Tibial nerve (tissue), 4 donors: ENCODE data around the gene C2orf81. TPM values are rescaled to one million over a fixed set of nuclear protein-coding genes. Genes with fewer than 3 reads are reported as not detected.
A peak's percentile ranks its signal among the peaks of the same experiment; 100 is the strongest.

Source experiments
- DNase-seq, 2 donors: peaks; one replicate each; pipeline ENCODE4 v3.0.0-alpha.2; 2019; ENCODE audit warnings: low spot score in 2 of 2
- H3K27ac ChIP-seq, 4 donors: fragments of 200-600 bp; sonication (generic) in 3 of 4; one replicate each; pipeline ENCODE4 v1.5.1; 2017 to 2019; ENCODE audit warnings: mild to moderate bottlenecking in 1 of 4
- H3K27me3 ChIP-seq, 2 donors: fragments of 200-600 bp; sonication (generic) in 1 of 2; one replicate each; pipeline versions ENCODE4 v1.5.1 to v1.6.0; 2017 to 2019
- H3K36me3 ChIP-seq, 3 donors: fragments of 200-600 bp; sonication (generic); one replicate each; pipeline ENCODE4 v1.5.1; 2018 to 2019
- H3K4me1 ChIP-seq, 4 donors: fragments of 200-600 bp; sonication (generic) in 3 of 4; one replicate each; pipeline ENCODE4 v1.5.1; 2017 to 2019
- H3K4me3 ChIP-seq, 4 donors: fragments of 200-600 bp; sonication (generic) in 3 of 4; one replicate each; pipeline ENCODE4 v1.5.1; 2017 to 2019; ENCODE audit warnings: mild to moderate bottlenecking in 1 of 4, moderate library complexity in 1 of 4
- H3K9me3 ChIP-seq, 4 donors: fragments of 200-600 bp; sonication (generic) in 3 of 4; one replicate each; pipeline ENCODE4 v1.5.1; 2017 to 2019
- EP300 ChIP-seq, 2 donors: sonication (generic); formaldehyde crosslinking; IDR thresholded peaks; one replicate each; pipeline ENCODE4 v1.6.1; 2017; ENCODE audit warnings: antibody characterized with exemption in 2 of 2, mild to moderate bottlenecking in 1 of 2
- POLR2A ChIP-seq, 2 donors: fragments of 450-650 bp; IDR thresholded peaks; one replicate each; pipeline ENCODE4 v1.6.1; 2017; ENCODE audit warnings: antibody characterized with exemption in 2 of 2, mild to moderate bottlenecking in 2 of 2, moderate library complexity in 2 of 2
- WGBS, 2 donors: methylation state at CpG; one replicate each; pipeline ENCODE4 v1.1.5; 2018; 5-methylcytosine and 5-hydroxymethylcytosine counted together
- total RNA-seq, 4 donors: library from RNA; depleted of rRNA; stranded (reverse); fragments of >200 nt; gene quantifications; one replicate each; pipeline ENCODE4 v1.1.0, GENCODE V29; 2016
- TF ChIP-seq, protein P1 (sequence below), 5 experiments: fragments of 200-600 bp in 3 of 5; fragments of 450-650 bp in 2 of 5; sonication (generic) in 3 of 5; IDR thresholded peaks; one replicate each; pipeline ENCODE4 v1.5.1; 2016 to 2019; ENCODE audit warnings: antibody characterized with exemption in 5 of 5, mild to moderate bottlenecking in 3 of 5, moderate library complexity in 2 of 5

C2orf81 gene
- total RNA-seq, 4 donors from 2014 or later: 4.5 to 14.4 (median 5.3) TPM

DNA sequence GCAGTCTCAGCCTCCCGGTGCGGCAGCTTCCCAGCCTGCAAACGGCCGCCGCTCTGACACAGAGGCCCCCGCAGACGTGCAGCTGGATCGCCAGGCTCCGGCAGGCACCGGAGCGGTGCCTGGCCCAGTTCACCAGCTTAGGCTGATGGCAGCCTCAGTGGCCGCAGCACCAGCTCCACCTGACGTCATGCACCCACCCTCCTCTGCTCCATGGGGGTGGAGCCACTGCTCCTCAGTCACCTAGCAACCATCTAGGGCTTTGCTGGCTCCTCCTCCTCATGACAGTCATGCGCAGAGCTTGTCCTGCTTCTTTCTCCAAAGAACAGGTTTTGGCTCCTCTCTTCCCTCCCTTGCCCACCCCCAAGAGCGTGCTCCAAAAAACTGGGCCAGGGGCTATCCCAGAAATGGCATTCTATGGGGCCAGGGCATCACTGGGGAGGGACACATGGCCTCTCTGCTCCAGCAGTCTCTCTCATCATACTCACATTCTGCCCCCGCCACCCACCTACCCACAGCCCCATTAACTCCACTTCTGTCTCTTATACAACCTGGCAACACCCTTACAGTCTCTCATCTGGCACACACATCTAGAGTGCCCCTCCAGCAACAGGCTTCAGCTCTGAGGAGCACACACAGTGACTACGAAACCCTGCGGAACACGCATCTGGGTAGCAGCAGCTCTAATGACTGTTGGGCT, 46.8 kb downstream of the C2orf81 start:
- Histone ChIP-seq H3K9me3 (no peaks in the 10 kb centered on the region), H3K36me3 (peaks cover 0 to 46% (median 14%) of the 10 kb centered on the region in 3 donors), H3K27ac (peak overlapping the region; percentile 51 to 88 (median 72)), H3K27me3 (no peaks in the 10 kb centered on the region), H3K4me3 (peak overlapping the region; percentile 0 to 51 (median 16)), H3K4me1 (peaks cover 0 to 56% (median 11%) of the 10 kb centered on the region in 4 donors)
- TF ChIP-seq, protein P1, sequence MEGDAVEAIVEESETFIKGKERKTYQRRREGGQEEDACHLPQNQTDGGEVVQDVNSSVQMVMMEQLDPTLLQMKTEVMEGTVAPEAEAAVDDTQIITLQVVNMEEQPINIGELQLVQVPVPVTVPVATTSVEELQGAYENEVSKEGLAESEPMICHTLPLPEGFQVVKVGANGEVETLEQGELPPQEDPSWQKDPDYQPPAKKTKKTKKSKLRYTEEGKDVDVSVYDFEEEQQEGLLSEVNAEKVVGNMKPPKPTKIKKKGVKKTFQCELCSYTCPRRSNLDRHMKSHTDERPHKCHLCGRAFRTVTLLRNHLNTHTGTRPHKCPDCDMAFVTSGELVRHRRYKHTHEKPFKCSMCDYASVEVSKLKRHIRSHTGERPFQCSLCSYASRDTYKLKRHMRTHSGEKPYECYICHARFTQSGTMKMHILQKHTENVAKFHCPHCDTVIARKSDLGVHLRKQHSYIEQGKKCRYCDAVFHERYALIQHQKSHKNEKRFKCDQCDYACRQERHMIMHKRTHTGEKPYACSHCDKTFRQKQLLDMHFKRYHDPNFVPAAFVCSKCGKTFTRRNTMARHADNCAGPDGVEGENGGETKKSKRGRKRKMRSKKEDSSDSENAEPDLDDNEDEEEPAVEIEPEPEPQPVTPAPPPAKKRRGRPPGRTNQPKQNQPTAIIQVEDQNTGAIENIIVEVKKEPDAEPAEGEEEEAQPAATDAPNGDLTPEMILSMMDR (IDR thresholded peaks at IDR 0.05): no peak
- TF ChIP-seq EP300 (IDR thresholded peaks at IDR 0.05): peak in 1 of 2 donors; percentile 32
- TF ChIP-seq POLR2A (IDR thresholded peaks at IDR 0.05): peak; percentile 23 to 38
- 36 to 51% methylated on average over 18 to 19 of the region's 19 CpGs for WGBS, 2 donors
- peak; percentile 57 to 71 for DNase-seq

DNA sequence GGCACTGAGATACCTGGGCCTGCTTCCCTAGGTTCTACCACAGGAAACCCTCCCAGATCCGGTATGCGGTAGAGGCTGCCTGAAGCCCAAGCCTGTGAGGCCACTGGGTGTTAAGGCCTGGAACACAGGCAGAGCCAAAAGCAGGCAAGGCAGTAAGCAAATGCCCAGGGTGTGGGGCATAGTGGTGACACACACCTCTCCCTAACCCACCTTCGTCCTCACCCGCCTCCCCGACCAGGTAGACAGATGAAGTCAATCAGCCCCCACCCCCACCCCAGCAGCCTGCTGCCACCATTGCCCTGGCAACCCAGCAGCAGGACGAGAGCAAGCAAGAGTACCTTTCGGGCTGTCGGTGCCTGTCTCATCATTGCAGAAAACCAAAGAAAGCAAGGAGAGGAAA, 47.4 kb downstream of the C2orf81 start:
- Histone ChIP-seq H3K9me3 (no peaks in the 10 kb centered on the region), H3K4me3 (peak overlapping the region; percentile 0 to 51 (median 16)), H3K4me1 (peaks cover 0 to 49% (median 7%) of the 10 kb centered on the region in 4 donors), H3K27ac (peak overlapping the region; percentile 51 to 88 (median 72)), H3K27me3 (no peaks in the 10 kb centered on the region), H3K36me3 (peaks cover 5 to 53% (median 20%) of the 10 kb centered on the region in 3 donors)
- 64 to 66% methylated on average over 8 of the region's 8 CpGs for WGBS, 2 donors
- TF ChIP-seq POLR2A (IDR thresholded peaks at IDR 0.05) (no peak), EP300 (IDR thresholded peaks at IDR 0.05) (no peak)
- TF ChIP-seq, protein P1 (IDR thresholded peaks at IDR 0.05): no peak
- no peak for DNase-seq

DNA sequence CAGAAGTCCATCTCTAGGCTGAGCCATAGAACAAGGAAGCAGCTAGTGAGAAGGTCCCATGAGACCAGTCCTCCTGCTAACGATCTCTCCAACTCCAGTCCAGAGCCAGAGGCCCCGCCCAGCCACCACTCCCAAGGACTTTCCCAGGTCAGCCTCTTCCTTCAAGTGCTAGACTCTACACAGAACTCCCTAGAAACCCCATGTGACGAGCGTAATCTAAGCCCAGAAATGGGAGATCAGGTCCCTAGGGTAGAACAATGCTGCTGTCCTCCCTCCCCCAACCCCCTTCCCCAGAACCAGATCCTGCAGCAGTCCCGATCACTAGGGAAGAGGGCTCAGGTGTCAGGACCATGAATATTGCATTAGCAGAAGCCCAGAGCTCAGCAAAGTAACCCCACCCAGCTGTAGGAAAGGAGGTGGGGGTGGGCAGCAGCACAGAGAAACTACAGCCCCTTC, 48.2 kb downstream of the C2orf81 start:
- DNase-seq: peak; percentile 27 to 40
- 63 to 65% methylated on average over 5 of the region's 5 CpGs for WGBS, 2 donors
- TF ChIP-seq, protein P1 (IDR thresholded peaks at IDR 0.05): no peak
- TF ChIP-seq POLR2A (IDR thresholded peaks at IDR 0.05): no peak
- TF ChIP-seq EP300 (IDR thresholded peaks at IDR 0.05): no peak
- no peak overlapping the region for H3K4me3 ChIP-seq
- H3K4me1 ChIP-seq: peaks cover 0 to 43% (median 7%) of the 10 kb centered on the region in 4 donors
- H3K36me3 ChIP-seq: peaks cover 6 to 60% (median 27%) of the 10 kb centered on the region in 3 donors
- peak overlapping the region; percentile 51 to 88 (median 72) for H3K27ac ChIP-seq
- H3K9me3 ChIP-seq: no peaks in the 10 kb centered on the region
- H3K27me3 ChIP-seq: no peaks in the 10 kb centered on the region

DNA sequence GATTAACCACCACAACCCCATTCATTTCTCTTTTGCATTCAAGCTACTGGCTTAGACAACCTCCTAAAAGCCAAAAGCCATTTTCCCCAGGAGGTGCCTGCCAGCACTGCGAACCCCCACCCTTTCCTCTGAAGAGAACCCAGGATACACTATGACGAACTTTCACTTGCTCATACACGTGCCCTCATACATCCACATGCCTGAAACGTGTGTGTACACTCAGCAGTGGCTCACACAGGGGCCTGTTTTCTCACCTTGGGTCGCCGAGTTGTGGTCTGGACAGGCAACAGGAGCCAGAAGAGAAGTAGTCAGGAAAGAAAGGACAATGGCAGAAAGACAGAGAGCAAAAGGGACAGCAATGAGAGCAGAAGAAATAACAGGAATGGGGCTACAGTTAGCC, 48.7 kb downstream of the C2orf81 start:
- Histone ChIP-seq H3K9me3 (no peaks in the 10 kb centered on the region), H3K27me3 (no peaks in the 10 kb centered on the region), H3K36me3 (peaks cover 6 to 61% (median 33%) of the 10 kb centered on the region in 3 donors), H3K4me1 (peaks cover 0 to 39% (median 7%) of the 10 kb centered on the region in 4 donors), H3K4me3 (no peak overlapping the region), H3K27ac (peak overlapping the region in 2 of 4 donors; percentile 41 to 88)
- DNase-seq: no peak
- no peak for TF ChIP-seq EP300 (IDR thresholded peaks at IDR 0.05)
- TF ChIP-seq POLR2A (IDR thresholded peaks at IDR 0.05): no peak
- TF ChIP-seq, protein P1 (IDR thresholded peaks at IDR 0.05): no peak
- WGBS, 2 donors: 79 to 83% methylated on average over 6 of the region's 6 CpGs

DNA sequence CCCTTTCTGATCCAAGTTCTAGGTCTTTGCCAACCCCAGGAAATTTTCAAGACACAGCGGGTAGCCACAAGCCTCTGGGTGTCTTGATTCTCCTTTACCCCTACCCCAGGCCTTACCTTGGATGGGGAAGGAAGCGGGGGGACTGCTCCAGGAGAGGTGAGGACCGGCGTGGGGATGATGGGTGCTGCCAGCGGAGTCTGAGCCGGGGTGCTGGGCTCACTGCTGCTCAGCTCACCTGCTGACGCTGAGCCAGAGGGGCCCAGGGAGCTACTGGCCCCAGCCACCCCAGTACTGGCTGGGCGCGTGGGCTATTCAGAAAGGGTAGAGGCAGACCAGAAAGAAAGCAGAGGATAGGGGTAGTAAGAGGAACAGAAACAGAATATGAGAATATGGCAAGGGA, 50.0 kb downstream of the C2orf81 start:
- Histone ChIP-seq H3K9me3 (no peaks in the 10 kb centered on the region), H3K36me3 (peaks cover 16 to 61% (median 40%) of the 10 kb centered on the region in 3 donors), H3K4me1 (peaks cover 0 to 39% (median 7%) of the 10 kb centered on the region in 4 donors), H3K4me3 (no peak overlapping the region), H3K27ac (no peak overlapping the region), H3K27me3 (no peaks in the 10 kb centered on the region)
- DNase-seq: no peak
- 93 to 97% methylated on average over 9 of the region's 9 CpGs for WGBS, 2 donors
- TF ChIP-seq EP300 (IDR thresholded peaks at IDR 0.05) (no peak), POLR2A (IDR thresholded peaks at IDR 0.05) (no peak)
- TF ChIP-seq, protein P1 (IDR thresholded peaks at IDR 0.05): no peak
